Astrocyte (in vitro differentiated cells and primary cell): ENCODE measurements around the gene GALNT17. TPM values are rescaled to one million over a fixed set of nuclear protein-coding genes. Genes with fewer than 3 reads are reported as not detected.

ENCODE experiments used
- DNase-seq: peaks from one replicate; pipeline ENCODE4 v3.0.0-alpha.2; 2010; ENCODE audit warnings: low read depth
- FAIRE-seq: peaks from 2 replicates; lab custom pipeline; 2011; peaks lifted over from hg19 to GRCh38; lab: Jason Lieb, UNC
- H2AFZ ChIP-seq: 2 replicates; pipeline ENCODE4 v1.6.0; 2012; ENCODE audit warnings: low read depth, low read length, inconsistent platforms
- H3K27ac ChIP-seq: 2 replicates; pipeline ENCODE4 v1.5.1; 2011; ENCODE audit warnings: low read depth, low read length, inconsistent platforms
- H3K27me3 ChIP-seq: 2 replicates; pipeline ENCODE4 v1.6.0; 2011; ENCODE audit warnings: low read length, inconsistent platforms; ENCODE audit not compliant: insufficient read depth
- H3K36me3 ChIP-seq: 2 replicates; pipeline ENCODE4 v1.5.1; 2011; ENCODE audit warnings: low read length, inconsistent platforms; ENCODE audit not compliant: insufficient read depth
- H3K4me1 ChIP-seq: 2 replicates; pipeline ENCODE4 v1.5.1; 2011; ENCODE audit warnings: low read length, inconsistent platforms; ENCODE audit not compliant: insufficient read depth
- H3K4me2 ChIP-seq: 2 replicates; pipeline ENCODE4 v1.6.0; 2012; ENCODE audit warnings: low read length, inconsistent platforms
- H3K4me3 ChIP-seq: 2 replicates; pipeline ENCODE4 v1.5.1; 2011; ENCODE audit warnings: low read depth, mild to moderate bottlenecking, low read length, inconsistent platforms; ENCODE audit not compliant: insufficient read depth
- H3K79me2 ChIP-seq: 2 replicates; pipeline ENCODE4 v1.6.0; 2012; ENCODE audit warnings: mild to moderate bottlenecking, low read length, inconsistent platforms; ENCODE audit not compliant: insufficient read depth
- H3K9ac ChIP-seq: 2 replicates; pipeline ENCODE4 v1.6.0; 2012; ENCODE audit warnings: mild to moderate bottlenecking, low read length, inconsistent platforms
- H3K9me3 ChIP-seq: 2 replicates; pipeline ENCODE4 v1.5.1; 2012; ENCODE audit warnings: low read depth, mild to moderate bottlenecking, low read length, inconsistent platforms; ENCODE audit not compliant: insufficient read depth
- H4K20me1 ChIP-seq: 2 replicates; pipeline ENCODE4 v1.6.0; 2012; ENCODE audit warnings: low read length, inconsistent platforms; ENCODE audit not compliant: insufficient read depth
- H3K27ac Mint-ChIP-seq: one replicate; pipeline ENCODE4 v1.8.0; 2021; ENCODE audit warnings: mild to moderate bottlenecking, mixed read lengths; ENCODE audit not compliant: unreplicated experiment
- H3K27me3 Mint-ChIP-seq: one replicate; pipeline ENCODE4 v1.8.0; 2021; ENCODE audit warnings: low read depth, mixed read lengths; ENCODE audit not compliant: unreplicated experiment
- H3K36me3 Mint-ChIP-seq: one replicate; pipeline ENCODE4 v1.8.0; 2021; ENCODE audit warnings: low read depth, mixed read lengths; ENCODE audit not compliant: unreplicated experiment
- H3K4me1 Mint-ChIP-seq: one replicate; pipeline ENCODE4 v1.8.0; 2021; ENCODE audit warnings: low read depth, mixed read lengths; ENCODE audit not compliant: unreplicated experiment
- H3K4me3 Mint-ChIP-seq: one replicate; pipeline ENCODE4 v1.8.0; 2021; ENCODE audit warnings: mild to moderate bottlenecking, moderate library complexity, mixed read lengths; ENCODE audit not compliant: unreplicated experiment
- H3K9me3 Mint-ChIP-seq: one replicate; pipeline ENCODE4 v1.8.0; 2021; ENCODE audit warnings: mild to moderate bottlenecking, mixed read lengths; ENCODE audit not compliant: unreplicated experiment
- EZH2 ChIP-seq: IDR thresholded peaks from 2 replicates; pipeline ENCODE4 v1.6.1; 2012; ENCODE audit warnings: mild to moderate bottlenecking, low read length, inconsistent platforms; ENCODE audit not compliant: insufficient read depth
- total RNA-seq: library from RNA; stranded (reverse); gene quantifications from 2 replicates; pipeline ENCODE4 v1.2.1, GENCODE V29; 2021
- TF ChIP-seq, protein P1 (sequence below): IDR thresholded peaks from 2 replicates; pipeline ENCODE4 v1.5.1; 2011; ENCODE audit warnings: low read depth, mild to moderate bottlenecking, inconsistent platforms, low read length, moderate library complexity; ENCODE audit not compliant: insufficient read depth

Gene GALNT17
- total RNA-seq, 1 donor from 2014 or later, result 7.8 TPM

GRCh38 chr7:71706597-71706975 lies 574.6 kb downstream of the GALNT17 start:
- Mint-ChIP-seq H3K4me1 (peaks cover 3% of the 10 kb centered on the region), H3K36me3 (no peaks in the 10 kb centered on the region), H3K27ac (no peak overlapping the region), H3K27me3 (peaks cover 6% of the 10 kb centered on the region), H3K9me3 (peaks cover 11% of the 10 kb centered on the region), H3K4me3 (no peak overlapping the region)
- no peak overlapping the region for H3K4me2 ChIP-seq
- H3K79me2 ChIP-seq, result no peaks in the 10 kb centered on the region
- no peaks in the 10 kb centered on the region for H4K20me1 ChIP-seq
- peaks cover 4% of the 10 kb centered on the region for H3K9me3 ChIP-seq
- no peak overlapping the region for H2AFZ ChIP-seq
- no peak for FAIRE-seq
- H3K36me3 ChIP-seq, result no peaks in the 10 kb centered on the region
- no peak overlapping the region for H3K9ac ChIP-seq
- peaks cover 3% of the 10 kb centered on the region for H3K4me1 ChIP-seq
- H3K4me3 ChIP-seq, result no peak overlapping the region
- no peak for TF ChIP-seq EZH2
- TF ChIP-seq, protein P1, sequence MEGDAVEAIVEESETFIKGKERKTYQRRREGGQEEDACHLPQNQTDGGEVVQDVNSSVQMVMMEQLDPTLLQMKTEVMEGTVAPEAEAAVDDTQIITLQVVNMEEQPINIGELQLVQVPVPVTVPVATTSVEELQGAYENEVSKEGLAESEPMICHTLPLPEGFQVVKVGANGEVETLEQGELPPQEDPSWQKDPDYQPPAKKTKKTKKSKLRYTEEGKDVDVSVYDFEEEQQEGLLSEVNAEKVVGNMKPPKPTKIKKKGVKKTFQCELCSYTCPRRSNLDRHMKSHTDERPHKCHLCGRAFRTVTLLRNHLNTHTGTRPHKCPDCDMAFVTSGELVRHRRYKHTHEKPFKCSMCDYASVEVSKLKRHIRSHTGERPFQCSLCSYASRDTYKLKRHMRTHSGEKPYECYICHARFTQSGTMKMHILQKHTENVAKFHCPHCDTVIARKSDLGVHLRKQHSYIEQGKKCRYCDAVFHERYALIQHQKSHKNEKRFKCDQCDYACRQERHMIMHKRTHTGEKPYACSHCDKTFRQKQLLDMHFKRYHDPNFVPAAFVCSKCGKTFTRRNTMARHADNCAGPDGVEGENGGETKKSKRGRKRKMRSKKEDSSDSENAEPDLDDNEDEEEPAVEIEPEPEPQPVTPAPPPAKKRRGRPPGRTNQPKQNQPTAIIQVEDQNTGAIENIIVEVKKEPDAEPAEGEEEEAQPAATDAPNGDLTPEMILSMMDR, result no peak
- H3K27ac ChIP-seq, result no peak overlapping the region
- no peak for DNase-seq
- H3K27me3 ChIP-seq, result no peaks in the 10 kb centered on the region

GRCh38 chr7:71707041-71707440 lies 575.1 kb downstream of the GALNT17 start:
- Histone ChIP-seq H3K4me1 (peaks cover 3% of the 10 kb centered on the region), H2AFZ (no peak overlapping the region), H3K9ac (no peak overlapping the region), H3K36me3 (no peaks in the 10 kb centered on the region), H3K27ac (no peak overlapping the region), H3K9me3 (peaks cover 4% of the 10 kb centered on the region), H3K4me2 (no peak overlapping the region), H3K4me3 (no peak overlapping the region), H3K79me2 (no peaks in the 10 kb centered on the region), H4K20me1 (no peaks in the 10 kb centered on the region), H3K27me3 (no peaks in the 10 kb centered on the region)
- no peak overlapping the region for H3K4me3 Mint-ChIP-seq
- peaks cover 3% of the 10 kb centered on the region for H3K4me1 Mint-ChIP-seq
- H3K9me3 Mint-ChIP-seq, result peaks cover 10% of the 10 kb centered on the region
- no peak for DNase-seq
- TF ChIP-seq EZH2, result no peak
- TF ChIP-seq, protein P1, result no peak
- no peak overlapping the region for H3K27ac Mint-ChIP-seq
- H3K27me3 Mint-ChIP-seq, result peaks cover 9% of the 10 kb centered on the region
- no peaks in the 10 kb centered on the region for H3K36me3 Mint-ChIP-seq
- no peak for FAIRE-seq

DNA sequence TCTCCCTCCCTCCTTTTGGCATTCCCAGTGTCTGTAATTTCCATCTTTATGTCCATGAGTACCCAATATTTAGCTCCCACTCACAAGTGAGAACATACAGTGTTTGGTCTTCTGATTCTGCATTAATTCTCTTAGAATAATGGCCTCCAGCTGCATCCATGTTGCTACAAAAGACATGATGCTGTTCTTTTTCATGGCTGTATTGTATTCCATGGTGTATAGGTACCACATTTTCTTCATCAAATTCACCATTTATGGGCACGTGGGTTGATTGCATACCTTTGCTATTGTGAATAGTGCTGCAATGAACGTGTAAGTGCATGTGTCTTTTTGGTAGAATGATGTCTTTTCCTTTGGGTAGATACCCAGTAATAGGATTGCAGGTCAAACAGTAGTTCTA lies 576.8 kb downstream of the GALNT17 start:
- Histone ChIP-seq H3K9ac (no peak overlapping the region), H3K79me2 (no peaks in the 10 kb centered on the region), H3K4me3 (no peak overlapping the region), H4K20me1 (no peaks in the 10 kb centered on the region), H3K9me3 (peaks cover 4% of the 10 kb centered on the region), H3K27me3 (no peaks in the 10 kb centered on the region), H2AFZ (no peak overlapping the region), H3K4me1 (peaks cover 3% of the 10 kb centered on the region), H3K36me3 (no peaks in the 10 kb centered on the region), H3K27ac (no peak overlapping the region), H3K4me2 (no peak overlapping the region)
- no peak overlapping the region for H3K27ac Mint-ChIP-seq
- TF ChIP-seq, protein P1, result no peak
- TF ChIP-seq EZH2, result no peak
- no peak for FAIRE-seq
- no peak overlapping the region for H3K4me3 Mint-ChIP-seq
- peaks cover 3% of the 10 kb centered on the region for H3K4me1 Mint-ChIP-seq
- peaks cover 22% of the 10 kb centered on the region for H3K27me3 Mint-ChIP-seq
- H3K36me3 Mint-ChIP-seq, result no peaks in the 10 kb centered on the region
- H3K9me3 Mint-ChIP-seq, result peaks cover 6% of the 10 kb centered on the region
- no peak for DNase-seq
